Ishikawa (cell line): ENCODE data around the gene SRL.

Experiments used
- CEBPB ChIP-seq: IDR thresholded peaks from 2 replicates; pipeline ENCODE4 v1.6.1; 2012
- CREB1 ChIP-seq: IDR thresholded peaks from 2 replicates; pipeline ENCODE4 v1.6.1; 2012; ENCODE audit warnings: low read depth
- EGR1 ChIP-seq: IDR thresholded peaks from 2 replicates; pipeline ENCODE4 v1.6.1; 2012
- EP300 ChIP-seq: IDR thresholded peaks from 2 replicates; pipeline ENCODE4 v1.6.1; 2012; ENCODE audit warnings: borderline replicate concordance
- FOXM1 ChIP-seq: IDR thresholded peaks from 2 replicates; pipeline ENCODE4 v1.6.1; 2012; ENCODE audit warnings: low read depth, borderline replicate concordance
- MAX ChIP-seq: IDR thresholded peaks from 2 replicates; pipeline ENCODE4 v1.6.1; 2012
- NFIC ChIP-seq: IDR thresholded peaks from 2 replicates; pipeline ENCODE4 v1.6.1; 2012
- RAD21 ChIP-seq: IDR thresholded peaks from 2 replicates; pipeline ENCODE4 v1.6.1; 2012; ENCODE audit warnings: low read depth
- REST ChIP-seq: IDR thresholded peaks from 2 replicates; pipeline ENCODE4 v1.6.1; 2012; ENCODE audit warnings: low read depth, mild to moderate bottlenecking
- TAF1 ChIP-seq: IDR thresholded peaks from 2 replicates; pipeline ENCODE4 v1.6.1; 2012; ENCODE audit warnings: low read depth, mild to moderate bottlenecking
- TCF12 ChIP-seq: IDR thresholded peaks from 2 replicates; pipeline ENCODE4 v1.6.1; 2012; ENCODE audit warnings: low read depth
- TEAD4 ChIP-seq: IDR thresholded peaks from 2 replicates; pipeline ENCODE4 v1.6.1; 2012
- USF1 ChIP-seq: IDR thresholded peaks from 2 replicates; pipeline ENCODE4 v1.6.1; 2012
- YY1 ChIP-seq: IDR thresholded peaks from 2 replicates; pipeline ENCODE4 v1.6.1; 2012; ENCODE audit warnings: low read depth
- ZBTB7A ChIP-seq: IDR thresholded peaks from 2 replicates; pipeline ENCODE4 v1.6.1; 2012; ENCODE audit warnings: low read depth

SRL gene

GRCh38 chr16:4194661-4195060 lies 47.2 kb downstream of the SRL start:
- TF ChIP-seq NFIC (no peak), REST (no peak), RAD21 (no peak), ZBTB7A (no peak), EP300 (no peak), TCF12 (no peak)

GRCh38 chr16:4193920-4194319 lies 48.0 kb downstream of the SRL start:
- no peak for TF ChIP-seq TCF12
- TF ChIP-seq REST: no peak
- no peak for TF ChIP-seq FOXM1
- TF ChIP-seq USF1: no peak
- TF ChIP-seq NFIC: no peak
- no peak for TF ChIP-seq TAF1
- TF ChIP-seq MAX: no peak
- TF ChIP-seq YY1: no peak
- no peak for TF ChIP-seq EP300
- no peak for TF ChIP-seq CEBPB
- TF ChIP-seq ZBTB7A: no peak
- no peak for TF ChIP-seq EGR1
- TF ChIP-seq TEAD4: no peak
- TF ChIP-seq RAD21: no peak
- no peak for TF ChIP-seq CREB1

GRCh38 chr16:4192206-4192605 lies 49.7 kb downstream of the SRL start:
- TF ChIP-seq NFIC (no peak), ZBTB7A (no peak), YY1 (no peak), FOXM1 (no peak), EGR1 (no peak), TEAD4 (no peak), EP300 (no peak), MAX (no peak), REST (no peak), RAD21 (no peak), USF1 (no peak), CEBPB (no peak), TAF1 (no peak), CREB1 (no peak)

- no peak for TF ChIP-seq YY1
- no peak for TF ChIP-seq ZBTB7A
- no peak for TF ChIP-seq TAF1
- no peak for TF ChIP-seq CREB1
- TF ChIP-seq MAX: no peak
- TF ChIP-seq RAD21: no peak
- TF ChIP-seq NFIC: no peak
- TF ChIP-seq TCF12: no peak
- no peak for TF ChIP-seq EP300
- no peak for TF ChIP-seq CEBPB
- TF ChIP-seq USF1: no peak
- no peak for TF ChIP-seq EGR1
- no peak for TF ChIP-seq FOXM1
- TF ChIP-seq REST: no peak
- TF ChIP-seq TEAD4: no peak
Measured at GRCh38 chr16:4190712-4191333, 51.1 kb downstream of the SRL start.
